ENCODE measurements around the gene PPP1R26.

The PPP1R26 gene

DNA sequence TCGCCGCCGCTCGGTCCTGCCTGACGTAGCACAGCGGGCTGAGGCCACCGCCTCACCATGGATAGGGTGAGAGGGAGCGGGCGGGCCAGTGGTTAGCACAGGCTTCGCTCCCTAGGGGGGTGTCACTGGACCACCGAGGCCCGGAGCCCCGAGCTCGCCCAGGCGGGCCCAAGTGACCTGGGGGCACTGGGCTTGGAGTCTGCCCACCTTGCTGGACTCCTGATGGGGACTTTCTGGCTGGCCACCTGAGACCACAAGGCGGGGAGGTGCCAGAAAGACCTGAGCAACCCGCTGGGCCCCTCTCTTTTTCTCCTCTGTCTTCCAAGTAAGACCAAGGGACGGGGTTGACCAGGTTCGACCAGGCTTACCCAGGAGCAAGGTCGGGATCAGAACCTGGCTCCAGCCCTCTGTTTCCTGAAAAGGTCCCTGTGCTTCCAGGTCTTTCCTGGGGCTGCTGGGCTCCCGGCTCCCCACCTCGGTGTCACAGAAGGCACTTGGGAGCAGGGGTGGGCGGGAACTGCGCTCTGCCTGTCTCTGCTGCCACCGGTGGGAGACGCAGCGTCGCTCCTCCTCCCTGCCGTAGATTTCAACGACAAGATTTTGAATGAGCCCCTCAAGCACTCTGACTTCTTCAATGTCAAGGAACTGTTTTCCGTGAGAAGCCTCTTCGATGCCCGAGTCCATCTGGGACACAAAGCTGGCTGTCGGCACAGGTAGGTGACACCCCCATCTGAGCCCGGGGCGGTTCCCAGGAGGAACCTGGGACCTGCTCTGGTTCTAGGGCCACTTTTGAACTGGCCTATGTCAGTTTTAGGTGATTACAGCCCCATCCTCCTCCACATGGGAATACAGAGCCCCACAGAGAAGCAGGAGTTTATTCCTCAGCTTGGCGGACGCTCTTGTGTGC is 21.9 kb downstream of the PPP1R26 start:
- Mint-ChIP-seq H3K27ac (peak overlapping the region; percentile 82), H3K4me1 (ENCODE audit: low read depth) (peaks cover 9% of the 10 kb centered on the region), H3K36me3 (ENCODE audit: low read depth) (peaks cover 19% of the 10 kb centered on the region), H3K9me3 (no peaks in the 10 kb centered on the region), H3K4me3 (peak overlapping the region; percentile 91), H3K27me3 (ENCODE audit: low read depth) (peaks cover 7% of the 10 kb centered on the region)
- no peak for DNase-seq (ENCODE audit: low spot score)

DNA sequence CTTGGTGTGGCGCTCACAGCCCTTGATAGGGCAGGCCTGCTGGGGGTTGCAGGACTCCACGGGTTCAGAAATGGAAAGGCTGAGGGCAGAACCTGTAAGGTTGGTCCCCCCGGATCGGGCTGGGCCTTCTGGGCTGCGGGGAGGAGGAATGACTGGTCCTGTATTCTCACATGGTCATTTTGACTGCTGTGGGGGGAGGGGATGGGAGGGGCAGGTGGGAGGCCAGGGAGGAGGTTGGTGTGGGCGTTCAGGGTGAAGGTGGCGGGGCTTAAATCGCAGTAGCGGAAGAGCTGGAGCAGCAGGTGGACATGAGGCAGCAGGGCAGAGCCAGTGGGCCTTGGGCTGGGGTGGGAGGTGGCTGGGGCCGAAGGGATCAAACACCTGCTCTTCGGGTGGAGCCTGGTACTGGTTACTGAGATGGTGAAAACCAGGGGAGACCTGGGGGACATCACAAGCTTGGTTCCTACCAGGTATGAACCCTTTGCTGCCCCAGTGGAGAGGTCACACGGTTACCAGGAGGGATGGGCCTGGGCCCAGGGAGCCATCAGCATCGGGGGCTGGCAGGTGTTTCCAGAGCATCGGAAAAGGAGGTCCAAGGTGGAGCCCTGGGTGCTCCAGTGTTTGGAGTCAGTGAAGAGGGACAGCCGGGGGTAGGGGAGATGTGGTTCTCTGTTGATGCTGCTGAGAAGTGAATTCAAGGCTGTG is 22.7 kb downstream of the PPP1R26 start:
- H3K4me3 Mint-ChIP-seq: peak overlapping the region; percentile 91
- peaks cover 19% of the 10 kb centered on the region for H3K36me3 Mint-ChIP-seq (ENCODE audit: low read depth)
- H3K27me3 Mint-ChIP-seq (ENCODE audit: low read depth): peaks cover 7% of the 10 kb centered on the region
- no peaks in the 10 kb centered on the region for H3K9me3 Mint-ChIP-seq
- H3K27ac Mint-ChIP-seq: peak overlapping the region; percentile 82
- no peak for DNase-seq (ENCODE audit: low spot score)
- H3K4me1 Mint-ChIP-seq (ENCODE audit: low read depth): peaks cover 9% of the 10 kb centered on the region

DNA sequence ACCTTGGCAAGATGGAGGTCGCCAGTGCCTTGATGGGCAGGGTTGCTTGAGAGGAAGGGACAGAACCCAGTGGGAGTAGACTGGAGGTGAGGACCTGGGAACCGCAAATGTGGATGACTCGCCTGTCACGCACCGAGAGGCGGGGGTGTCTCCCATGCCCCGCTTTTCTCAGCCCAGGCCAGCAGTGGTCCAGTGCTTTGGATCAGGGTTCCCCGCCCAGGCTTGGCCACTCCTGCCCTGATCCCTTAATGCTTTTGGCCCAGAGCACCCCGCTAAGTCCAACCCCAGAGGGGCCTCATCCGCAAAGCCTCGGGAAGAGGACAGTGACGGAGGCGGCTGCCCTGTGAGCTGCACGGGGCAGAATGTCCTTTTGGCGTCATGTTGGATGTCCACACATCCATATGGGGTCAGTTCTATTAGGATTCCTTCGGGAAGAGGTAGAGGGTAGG is 23.3 kb downstream of the PPP1R26 start:
- Mint-ChIP-seq H3K4me3 (no peak overlapping the region), H3K27ac (no peak overlapping the region), H3K9me3 (no peaks in the 10 kb centered on the region), H3K27me3 (ENCODE audit: low read depth) (peaks cover 5% of the 10 kb centered on the region), H3K36me3 (ENCODE audit: low read depth) (peaks cover 19% of the 10 kb centered on the region), H3K4me1 (ENCODE audit: low read depth) (peaks cover 9% of the 10 kb centered on the region)
- no peak for DNase-seq (ENCODE audit: low spot score)

DNA sequence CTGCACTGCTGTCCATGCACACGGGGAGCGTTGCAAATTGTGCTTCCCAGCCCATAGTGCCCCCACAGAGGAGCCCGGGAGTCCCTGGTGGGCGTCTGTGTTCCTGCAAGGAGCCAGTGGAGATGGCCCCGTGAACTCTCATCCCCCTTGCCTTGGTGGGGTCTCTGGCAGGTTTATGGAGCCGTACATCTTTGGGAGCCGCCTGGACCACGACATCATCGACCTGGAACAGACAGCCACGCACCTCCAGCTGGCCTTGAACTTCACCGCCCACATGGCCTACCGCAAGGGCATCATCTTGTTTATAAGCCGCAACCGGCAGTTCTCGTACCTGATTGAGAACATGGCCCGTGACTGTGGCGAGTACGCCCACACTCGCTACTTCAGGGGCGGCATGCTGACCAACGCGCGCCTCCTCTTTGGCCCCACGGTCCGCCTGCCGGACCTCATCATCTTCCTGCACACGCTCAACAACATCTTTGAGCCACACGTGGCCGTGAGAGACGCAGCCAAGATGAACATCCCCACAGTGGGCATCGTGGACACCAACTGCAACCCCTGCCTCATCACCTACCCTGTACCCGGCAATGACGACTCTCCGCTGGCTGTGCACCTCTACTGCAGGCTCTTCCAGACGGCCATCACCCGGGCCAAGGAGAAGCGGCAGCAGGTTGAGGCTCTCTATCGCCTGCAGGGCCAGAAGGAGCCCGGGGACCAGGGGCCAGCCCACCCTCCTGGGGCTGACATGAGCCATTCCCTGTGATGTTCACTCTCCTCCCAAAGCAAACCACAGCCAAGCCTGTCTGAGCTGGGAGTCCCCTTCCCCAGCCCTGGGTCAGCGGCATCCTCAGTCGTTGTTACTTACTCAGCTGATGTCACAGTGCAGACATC is 24.0 kb downstream of the PPP1R26 start:
- H3K27me3 Mint-ChIP-seq (ENCODE audit: low read depth): no peaks in the 10 kb centered on the region
- H3K9me3 Mint-ChIP-seq: no peaks in the 10 kb centered on the region
- H3K4me1 Mint-ChIP-seq (ENCODE audit: low read depth): peaks cover 9% of the 10 kb centered on the region
- H3K4me3 Mint-ChIP-seq: no peak overlapping the region
- H3K36me3 Mint-ChIP-seq (ENCODE audit: low read depth): peaks cover 19% of the 10 kb centered on the region
- H3K27ac Mint-ChIP-seq: no peak overlapping the region
- DNase-seq (ENCODE audit: low spot score): no peak

DNA sequence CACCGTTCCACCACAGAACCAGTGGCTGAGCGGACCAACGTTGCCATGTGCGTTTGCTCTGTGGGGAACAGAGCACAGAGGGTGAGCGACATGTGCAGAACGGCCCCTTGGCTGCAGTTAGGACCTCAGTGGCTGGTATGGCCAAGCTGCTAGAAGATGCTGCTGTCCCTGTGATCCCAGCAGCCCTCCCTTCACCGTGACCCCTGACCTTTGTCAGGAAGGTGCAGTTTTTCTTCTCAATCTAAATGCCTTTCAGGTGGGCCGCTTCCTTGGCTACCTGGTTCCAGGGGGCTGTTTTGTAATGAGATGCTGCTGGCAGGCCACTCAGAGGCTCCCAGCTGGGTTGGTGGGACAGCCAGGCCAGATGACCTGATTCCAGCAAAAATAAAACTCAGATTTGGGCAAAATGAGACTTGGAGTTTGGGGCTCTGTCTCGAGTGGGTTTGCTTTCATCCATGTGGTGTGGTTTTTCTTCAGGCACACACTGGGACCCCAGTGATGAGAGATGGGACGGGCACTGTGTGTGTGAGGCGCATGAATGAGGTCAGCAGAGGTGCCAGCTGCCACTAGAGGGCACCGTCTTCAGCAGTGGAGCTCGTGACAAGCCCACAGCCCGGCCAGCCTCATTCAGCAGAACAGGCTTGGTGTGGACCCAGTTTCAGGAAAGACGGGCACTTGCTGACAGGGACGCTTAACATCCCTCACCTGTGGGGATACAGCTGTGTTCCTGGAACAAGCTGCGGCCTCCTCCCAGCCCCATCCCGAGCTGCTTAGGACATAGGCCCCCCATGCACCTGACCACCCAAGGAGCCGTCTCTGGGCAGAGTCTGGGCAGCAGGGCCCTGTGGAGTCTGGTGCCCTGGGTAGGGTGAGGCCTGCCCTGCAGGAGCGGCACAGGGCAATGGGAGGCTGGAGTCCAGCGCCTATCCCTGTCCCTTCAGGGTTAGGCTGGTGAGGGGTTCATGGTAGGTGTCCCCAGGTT is 25.0 kb downstream of the PPP1R26 start:
- Mint-ChIP-seq H3K27ac (no peak overlapping the region), H3K27me3 (ENCODE audit: low read depth) (peaks cover 9% of the 10 kb centered on the region), H3K9me3 (peaks cover 9% of the 10 kb centered on the region), H3K4me3 (no peak overlapping the region), H3K4me1 (ENCODE audit: low read depth) (peaks cover 7% of the 10 kb centered on the region), H3K36me3 (ENCODE audit: low read depth) (peaks cover 19% of the 10 kb centered on the region)
- DNase-seq (ENCODE audit: low spot score): peak; percentile 46

DNA sequence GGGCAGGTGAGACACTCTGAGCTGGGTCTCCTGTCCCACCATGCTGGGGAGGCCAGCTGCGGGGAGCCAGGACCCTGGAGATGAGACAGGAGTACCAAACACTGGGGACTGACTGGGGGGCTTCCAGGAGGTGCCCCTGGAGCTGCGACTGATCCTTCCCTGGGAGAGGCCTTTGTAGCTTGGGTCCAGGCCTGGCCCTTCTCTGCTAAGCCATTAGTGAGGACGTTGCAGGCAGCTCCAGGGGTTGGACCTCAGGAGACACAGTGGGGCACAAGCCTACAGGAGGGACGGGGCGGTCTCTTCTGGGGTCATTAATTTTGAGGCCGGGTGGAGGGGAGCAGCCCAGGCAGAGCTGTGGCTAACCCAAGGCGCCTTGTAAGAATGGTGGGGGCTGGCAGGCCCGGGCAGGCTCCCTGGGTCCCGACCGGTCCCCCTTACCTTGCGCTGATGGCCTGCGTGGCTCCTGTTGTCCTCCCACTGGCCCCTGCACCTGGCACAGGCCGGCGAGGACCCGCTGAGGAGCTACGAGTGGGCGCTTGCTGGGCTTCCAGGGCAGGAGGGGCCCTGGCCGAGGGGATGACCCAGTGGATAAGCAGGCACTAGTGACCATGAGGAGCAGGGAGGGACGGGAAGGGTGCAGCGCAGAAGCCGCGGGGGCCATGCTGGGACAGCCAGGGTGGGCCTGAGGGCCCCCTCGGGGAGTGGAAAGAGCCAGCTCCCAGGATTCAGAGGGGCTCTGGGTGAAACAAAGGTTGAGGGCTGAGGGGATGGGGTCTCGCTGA is 26.0 kb downstream of the PPP1R26 start:
- no peak for DNase-seq (ENCODE audit: low spot score)
- H3K36me3 Mint-ChIP-seq (ENCODE audit: low read depth): peaks cover 18% of the 10 kb centered on the region
- peaks cover 7% of the 10 kb centered on the region for H3K4me1 Mint-ChIP-seq (ENCODE audit: low read depth)

DNA sequence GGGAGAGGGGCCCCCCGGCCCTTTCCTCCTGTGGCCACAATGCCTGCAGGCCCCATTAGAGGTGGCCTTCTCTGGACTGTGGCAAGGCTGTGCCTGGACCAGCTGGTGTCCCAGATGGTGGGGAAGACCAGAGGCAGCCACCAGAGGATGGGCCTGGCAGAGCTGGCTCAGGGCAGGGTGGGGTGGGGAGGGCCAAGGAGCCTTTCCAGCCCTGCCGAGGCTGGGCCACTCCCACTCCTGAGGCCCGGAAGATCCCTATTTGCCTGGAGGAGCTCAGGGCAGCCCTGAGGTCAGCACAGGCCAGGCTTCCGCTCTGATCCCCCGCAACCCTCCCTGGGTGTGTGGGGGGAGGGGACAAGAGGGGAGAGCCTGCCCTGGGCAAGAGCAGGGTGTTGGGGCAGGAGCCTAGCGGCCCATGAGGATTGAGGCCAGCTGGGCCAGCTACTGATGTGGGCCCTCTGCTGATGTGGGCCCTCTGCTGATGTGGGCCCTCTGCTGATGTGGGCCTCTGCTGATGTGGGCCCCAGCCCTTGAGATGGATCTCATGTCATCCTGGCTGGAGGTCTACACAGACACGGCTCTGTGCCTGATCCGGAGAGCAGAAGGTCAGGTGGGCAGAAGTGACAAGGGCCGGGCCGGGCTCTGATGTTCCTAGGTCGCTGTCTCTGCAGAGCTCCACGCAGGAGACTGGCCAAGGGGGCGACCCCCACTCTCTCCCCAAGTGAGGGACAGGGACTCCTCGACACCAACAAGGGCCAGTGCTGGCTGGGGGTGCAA is 26.9 kb downstream of the PPP1R26 start:
- Mint-ChIP-seq H3K4me1 (ENCODE audit: low read depth) (peaks cover 14% of the 10 kb centered on the region), H3K27ac (no peak overlapping the region), H3K27me3 (ENCODE audit: low read depth) (peaks cover 9% of the 10 kb centered on the region), H3K9me3 (peaks cover 9% of the 10 kb centered on the region), H3K4me3 (no peak overlapping the region), H3K36me3 (ENCODE audit: low read depth) (peaks cover 18% of the 10 kb centered on the region)
- no peak for DNase-seq (ENCODE audit: low spot score)

More for the DNA sequence above, 26.0 kb downstream of the PPP1R26 start:
- Mint-ChIP-seq H3K9me3 (peaks cover 9% of the 10 kb centered on the region), H3K27me3 (ENCODE audit: low read depth) (peaks cover 9% of the 10 kb centered on the region), H3K4me3 (no peak overlapping the region), H3K27ac (no peak overlapping the region)

DNA sequence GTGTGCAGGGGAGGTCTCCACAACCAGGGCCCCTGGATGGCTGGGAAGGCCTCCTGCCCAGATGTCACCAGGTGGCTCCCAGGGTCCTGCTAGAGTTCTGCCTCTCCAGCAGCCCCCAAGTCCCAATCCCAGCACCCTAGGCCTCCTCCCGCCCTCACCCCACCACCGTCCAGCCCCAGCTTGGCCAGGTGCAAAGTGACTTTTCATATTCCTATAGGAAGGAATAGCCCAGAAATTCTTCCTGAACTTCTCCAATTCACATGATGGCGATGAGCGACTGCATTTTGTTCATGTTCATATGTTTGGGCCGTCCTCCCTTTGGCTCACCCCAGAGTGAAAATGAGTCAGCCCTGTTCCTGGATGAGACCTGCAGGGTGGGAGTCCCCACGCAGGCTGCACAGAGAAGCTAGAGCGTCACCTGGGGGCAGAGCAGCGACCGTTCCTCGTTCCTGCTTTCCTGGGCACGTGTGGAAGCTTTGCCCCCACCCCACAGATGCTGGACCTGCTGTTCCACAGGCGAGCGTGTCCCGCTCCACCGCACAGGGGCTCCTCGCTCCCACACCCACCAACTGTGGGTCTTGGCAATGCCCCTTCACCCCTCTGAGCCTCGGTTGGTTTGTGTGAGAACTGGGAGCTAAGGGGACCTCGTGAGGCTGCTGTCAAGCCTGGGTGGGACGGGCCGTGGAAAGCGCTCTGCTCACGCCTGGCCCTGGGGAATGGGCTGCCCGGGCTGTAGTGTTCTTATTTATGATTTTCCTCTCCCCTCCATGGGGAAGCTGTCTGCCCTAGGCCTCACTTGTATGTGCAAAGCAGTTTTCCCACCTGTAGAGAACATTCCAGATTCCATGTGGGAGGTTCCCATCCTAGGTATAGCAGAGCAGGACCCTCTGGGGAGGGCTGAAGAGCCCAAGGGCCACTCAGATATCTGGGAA is 27.8 kb downstream of the PPP1R26 start:
- Mint-ChIP-seq H3K4me3 (no peak overlapping the region), H3K4me1 (ENCODE audit: low read depth) (peaks cover 14% of the 10 kb centered on the region), H3K9me3 (peaks cover 9% of the 10 kb centered on the region), H3K27ac (no peak overlapping the region), H3K27me3 (ENCODE audit: low read depth) (peaks cover 9% of the 10 kb centered on the region), H3K36me3 (ENCODE audit: low read depth) (peaks cover 13% of the 10 kb centered on the region)
- no peak for DNase-seq (ENCODE audit: low spot score)

DNA sequence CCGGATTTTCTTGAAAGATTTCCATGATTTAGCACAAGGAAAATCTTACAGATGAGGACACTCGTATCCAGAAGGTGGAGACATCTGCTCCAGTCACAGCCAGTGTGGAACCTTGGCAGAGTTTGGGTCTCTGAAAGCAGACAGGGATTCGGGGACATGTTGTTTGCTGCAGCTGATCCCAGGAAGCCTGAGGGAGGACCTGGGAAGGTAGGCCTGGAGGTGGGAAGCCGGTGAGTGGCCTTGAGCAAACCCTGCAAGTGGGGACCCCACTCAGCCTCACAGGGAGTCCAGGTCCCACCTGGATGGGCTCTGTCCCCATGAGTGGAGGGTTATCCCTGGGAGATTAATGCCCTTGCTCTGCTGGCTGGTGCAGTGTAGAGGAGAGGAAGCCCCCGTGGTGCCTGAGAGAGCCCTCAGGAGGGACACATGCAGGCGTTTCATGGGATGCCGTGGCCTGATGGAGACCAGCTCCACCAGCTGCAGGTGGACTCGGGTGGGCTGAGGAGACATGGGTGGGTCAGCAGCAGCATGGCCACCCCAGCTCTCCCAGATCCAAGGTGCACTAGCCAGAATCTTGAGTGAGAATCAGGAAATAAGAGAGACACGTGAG is 28.7 kb downstream of the PPP1R26 start:
- no peak overlapping the region for H3K27ac Mint-ChIP-seq
- H3K4me3 Mint-ChIP-seq: no peak overlapping the region
- peaks cover 9% of the 10 kb centered on the region for H3K9me3 Mint-ChIP-seq
- peaks cover 9% of the 10 kb centered on the region for H3K27me3 Mint-ChIP-seq (ENCODE audit: low read depth)
- no peak for DNase-seq (ENCODE audit: low spot score)
- peaks cover 5% of the 10 kb centered on the region for H3K36me3 Mint-ChIP-seq (ENCODE audit: low read depth)
- peaks cover 16% of the 10 kb centered on the region for H3K4me1 Mint-ChIP-seq (ENCODE audit: low read depth)

DNA sequence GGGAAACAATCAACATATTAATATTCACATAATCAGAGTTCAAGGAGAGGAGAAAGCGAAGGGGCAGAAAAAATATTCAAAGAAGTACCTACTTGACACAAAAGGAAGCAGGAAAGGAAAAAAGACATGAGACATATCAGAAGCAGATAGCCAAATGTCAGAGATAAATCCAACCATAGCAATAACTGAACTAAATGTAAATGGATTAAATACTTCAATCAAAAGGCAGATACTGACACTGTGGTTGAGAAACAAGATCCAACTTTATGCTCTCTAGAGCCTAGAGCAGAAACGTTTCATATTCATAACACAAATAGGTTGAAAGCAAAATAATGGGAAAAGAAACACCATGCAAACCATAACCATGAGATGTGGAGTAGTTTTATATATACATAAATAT is 29.9 kb downstream of the PPP1R26 start:
- H3K36me3 Mint-ChIP-seq (ENCODE audit: low read depth): peaks cover 3% of the 10 kb centered on the region
- DNase-seq (ENCODE audit: low spot score): no peak
- peaks cover 9% of the 10 kb centered on the region for H3K27me3 Mint-ChIP-seq (ENCODE audit: low read depth)
- H3K27ac Mint-ChIP-seq: no peak overlapping the region
- H3K4me3 Mint-ChIP-seq: no peak overlapping the region
- peaks cover 16% of the 10 kb centered on the region for H3K4me1 Mint-ChIP-seq (ENCODE audit: low read depth)
- H3K9me3 Mint-ChIP-seq: peaks cover 9% of the 10 kb centered on the region

DNA sequence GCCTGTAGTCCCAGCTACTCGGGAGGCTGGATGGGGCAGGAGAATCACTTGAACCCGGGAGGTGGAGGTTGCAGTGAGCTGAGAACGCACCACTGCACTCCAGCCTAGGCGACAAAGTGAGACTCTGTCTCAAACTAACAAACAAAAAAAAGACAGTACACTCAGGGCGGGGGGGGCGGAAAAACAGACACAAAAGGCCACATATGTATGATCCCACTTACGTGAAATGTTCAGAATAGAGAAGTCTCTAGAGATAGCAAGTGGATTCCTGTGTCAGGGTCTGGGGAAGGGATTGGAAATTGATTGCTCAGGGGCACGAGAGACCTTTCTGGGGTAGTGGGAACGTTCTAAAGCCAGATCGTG is 32.6 kb downstream of the PPP1R26 start:
- H3K4me3 Mint-ChIP-seq: no peak overlapping the region

More for the DNA sequence above, 32.6 kb downstream of the PPP1R26 start:
- Mint-ChIP-seq H3K27ac (no peak overlapping the region), H3K27me3 (ENCODE audit: low read depth) (peaks cover 9% of the 10 kb centered on the region), H3K36me3 (ENCODE audit: low read depth) (no peaks in the 10 kb centered on the region), H3K9me3 (peaks cover 9% of the 10 kb centered on the region), H3K4me1 (ENCODE audit: low read depth) (peaks cover 13% of the 10 kb centered on the region)
- no peak for DNase-seq (ENCODE audit: low spot score)
